DOHH2 (cell line): ENCODE data around the gene TSPAN33.

Experiments
- H3F3A ChIP-seq: fragments of 200-600 bp; sonication (generic), shearing (Covaris generic); 2 replicates; pipeline ENCODE4 v1.6.0; 2016; ENCODE audit warnings: antibody characterized with exemption, mild to moderate bottlenecking; ENCODE audit not compliant: control insufficient read depth, insufficient read depth
- H3K27ac ChIP-seq: fragments of 200-600 bp; sonication (generic); 2 replicates; pipeline ENCODE4 v1.5.1; 2014; ENCODE audit warnings: low read depth, mild to moderate bottlenecking, low read length, moderate library complexity
- H3K27me3 ChIP-seq: fragments of 200-600 bp; sonication (generic); 2 replicates; pipeline ENCODE4 v1.6.1; 2014; ENCODE audit warnings: mild to moderate bottlenecking, low read length, mixed read lengths; ENCODE audit not compliant: control insufficient read depth
- H3K36me3 ChIP-seq: fragments of 200-600 bp; sonication (generic); 2 replicates; pipeline ENCODE4 v1.6.1; 2014; ENCODE audit warnings: mild to moderate bottlenecking, low read length, moderate library complexity, mixed read lengths; ENCODE audit not compliant: control insufficient read depth
- H3K4me1 ChIP-seq: fragments of 200-600 bp; sonication (generic); 2 replicates; pipeline ENCODE4 v1.6.1; 2014; ENCODE audit warnings: mild to moderate bottlenecking, low read length, mixed read lengths; ENCODE audit not compliant: control insufficient read depth
- H3K4me2 ChIP-seq: fragments of 200-600 bp; sonication (generic); 2 replicates; pipeline ENCODE4 v1.6.0; 2014; ENCODE audit warnings: mild to moderate bottlenecking, low read length, moderate library complexity
- H3K4me3 ChIP-seq: fragments of 200-600 bp; sonication (generic); 2 replicates; pipeline ENCODE4 v1.5.1; 2014; ENCODE audit warnings: mild to moderate bottlenecking, low read length, mixed read lengths
- H3K79me2 ChIP-seq: fragments of 200-600 bp; sonication (generic); 2 replicates; pipeline ENCODE4 v1.6.1; 2014; ENCODE audit warnings: mild to moderate bottlenecking, low read length, mixed read lengths; ENCODE audit not compliant: control insufficient read depth
- H3K9me2 ChIP-seq: fragments of 200-600 bp; sonication (generic); replicated peaks from 2 replicates; pipeline ENCODE4 v1.6.1; 2014; ENCODE audit warnings: mild to moderate bottlenecking, low read length, mixed read lengths; ENCODE audit not compliant: control insufficient read depth
- H3K9me3 ChIP-seq: fragments of 200-600 bp; sonication (generic); 2 replicates; pipeline ENCODE4 v1.6.1; 2014; ENCODE audit warnings: antibody characterized with exemption, low read length, mixed read lengths; ENCODE audit not compliant: control insufficient read depth, insufficient read depth
- H4K20me1 ChIP-seq: fragments of 200-600 bp; sonication (generic); 2 replicates; pipeline ENCODE4 v1.6.0; 2014; ENCODE audit warnings: low read depth, mild to moderate bottlenecking, antibody characterized with exemption, low read length, moderate library complexity; ENCODE audit not compliant: control insufficient read depth, insufficient read depth
- CTCF ChIP-seq: fragments of 200-600 bp; sonication (generic); IDR thresholded peaks from one replicate; pipeline ENCODE4 v1.5.1; 2014; ENCODE audit warnings: antibody characterized with exemption, mild to moderate bottlenecking, low read depth, low read length; ENCODE audit not compliant: poor library complexity, severe bottlenecking
- EZH2phosphoT487 ChIP-seq: fragments of 200-600 bp; sonication (generic); IDR thresholded peaks from 2 replicates; pipeline ENCODE4 v1.6.1; 2017; ENCODE audit warnings: borderline replicate concordance, mild to moderate bottlenecking, antibody characterized with exemption, low read length, moderate library complexity, mixed read lengths

The TSPAN33 gene

GRCh38 chr7:129203050-129203741, 58.7 kb downstream of the TSPAN33 start:
- no peaks in the 10 kb centered on the region for H3K9me3 ChIP-seq
- H3F3A ChIP-seq = no peaks in the 10 kb centered on the region
- H3K79me2 ChIP-seq = no peaks in the 10 kb centered on the region
- H3K27me3 ChIP-seq = no peaks in the 10 kb centered on the region
- H4K20me1 ChIP-seq = no peaks in the 10 kb centered on the region
- H3K4me1 ChIP-seq = no peaks in the 10 kb centered on the region
- no peak overlapping the region for H3K4me3 ChIP-seq
- H3K4me2 ChIP-seq = no peak overlapping the region
- TF ChIP-seq CTCF (no peak), EZH2phosphoT487 (no peak)
- H3K27ac ChIP-seq = no peak overlapping the region
- H3K36me3 ChIP-seq = no peaks in the 10 kb centered on the region
- no peaks in the 10 kb centered on the region for H3K9me2 ChIP-seq

- Histone ChIP-seq H3K9me3 (no peaks in the 10 kb centered on the region), H3K36me3 (no peaks in the 10 kb centered on the region), H3K79me2 (no peaks in the 10 kb centered on the region), H3F3A (no peaks in the 10 kb centered on the region), H3K27ac (no peak overlapping the region), H3K4me2 (no peak overlapping the region), H3K27me3 (no peaks in the 10 kb centered on the region), H3K9me2 (no peaks in the 10 kb centered on the region), H4K20me1 (no peaks in the 10 kb centered on the region), H3K4me1 (no peaks in the 10 kb centered on the region), H3K4me3 (no peak overlapping the region)
- TF ChIP-seq CTCF = no peak
- no peak for TF ChIP-seq EZH2phosphoT487
These were observed 60.8 kb downstream of the TSPAN33 start for GRCh38 chr7:129205126-129205818.

GRCh38 chr7:129205987-129206785, 61.7 kb downstream of the TSPAN33 start:
- Histone ChIP-seq H3K4me2 (no peak overlapping the region), H3K4me3 (no peak overlapping the region), H3K27me3 (no peaks in the 10 kb centered on the region), H3K36me3 (no peaks in the 10 kb centered on the region), H3K27ac (no peak overlapping the region), H4K20me1 (no peaks in the 10 kb centered on the region), H3K4me1 (no peaks in the 10 kb centered on the region), H3K79me2 (no peaks in the 10 kb centered on the region), H3K9me3 (no peaks in the 10 kb centered on the region), H3F3A (no peaks in the 10 kb centered on the region), H3K9me2 (no peaks in the 10 kb centered on the region)
- TF ChIP-seq CTCF = no peak
- TF ChIP-seq EZH2phosphoT487 = no peak
